HEK293 (cell line): ENCODE measurements around the gene HYLS1.

Experiments used
- CTCF ChIP-seq: fragments of 450-650 bp; formaldehyde crosslinking; IDR thresholded peaks from 2 replicates; pipeline ENCODE4 v1.5.1; 2016; ENCODE audit warnings: missing biosample characterization, missing genetic modification characterization
- KLF8 ChIP-seq: fragments of 450-650 bp; formaldehyde crosslinking; IDR thresholded peaks from 2 replicates; pipeline ENCODE4 v1.5.1; 2016; ENCODE audit warnings: missing biosample characterization, missing genetic modification characterization
- MEIS1 ChIP-seq: sonication (generic); formaldehyde crosslinking; IDR thresholded peaks from 2 replicates; pipeline ENCODE4 v1.8.1; 2022; ENCODE audit warnings: missing genetic modification reagents, mild to moderate bottlenecking, borderline replicate concordance
- PRDM1 ChIP-seq: fragments of 450-650 bp; formaldehyde crosslinking; IDR thresholded peaks from 2 replicates; pipeline ENCODE4; 2016; ENCODE audit warnings: missing biosample characterization, missing genetic modification characterization
- SALL2 ChIP-seq: fragments of 450-650 bp; formaldehyde crosslinking; IDR thresholded peaks from 2 replicates; pipeline ENCODE4 v1.5.0; 2017; ENCODE audit warnings: missing biosample characterization, mild to moderate bottlenecking, missing genetic modification characterization, borderline replicate concordance
- SP2 ChIP-seq: fragments of 450-650 bp; formaldehyde crosslinking; IDR thresholded peaks from 2 replicates; pipeline ENCODE4 v1.5.1; 2016; ENCODE audit warnings: missing biosample characterization, missing genetic modification characterization
- SP3 ChIP-seq: fragments of 450-650 bp; formaldehyde crosslinking; IDR thresholded peaks from 2 replicates; pipeline ENCODE4 v1.5.1; 2016; ENCODE audit warnings: missing biosample characterization, missing genetic modification characterization
- ZBTB20 ChIP-seq: fragments of 450-650 bp; formaldehyde crosslinking; IDR thresholded peaks from 2 replicates; pipeline ENCODE4 v1.5.1; 2016; ENCODE audit warnings: missing biosample characterization, missing genetic modification characterization
- ZBTB21 ChIP-seq: fragments of 450-650 bp; formaldehyde crosslinking; IDR thresholded peaks from 2 replicates; pipeline ENCODE4 v1.5.1; 2017; ENCODE audit warnings: missing biosample characterization, missing genetic modification characterization
- ZEB2 ChIP-seq: fragments of 450-650 bp; formaldehyde crosslinking; IDR thresholded peaks from 2 replicates; pipeline ENCODE4 v1.5.1; 2016; ENCODE audit warnings: missing biosample characterization, missing genetic modification characterization
- ZFP41 ChIP-seq: fragments of 450-650 bp; formaldehyde crosslinking; IDR thresholded peaks from 2 replicates; pipeline ENCODE4 v1.5.1; 2016; ENCODE audit warnings: missing biosample characterization, missing genetic modification characterization, borderline replicate concordance
- ZIC2 ChIP-seq: fragments of 450-650 bp; formaldehyde crosslinking; IDR thresholded peaks from 2 replicates; pipeline ENCODE4 v1.5.1; 2016; ENCODE audit warnings: missing biosample characterization, missing genetic modification characterization
- ZNF112 ChIP-seq: fragments of 450-650 bp; formaldehyde crosslinking; IDR thresholded peaks from 2 replicates; pipeline ENCODE4 v1.5.0; 2017; ENCODE audit warnings: missing biosample characterization, missing genetic modification characterization
- ZNF174 ChIP-seq: fragments of 450-650 bp; formaldehyde crosslinking; IDR thresholded peaks from 2 replicates; pipeline ENCODE4 v1.5.0; 2017; ENCODE audit warnings: missing biosample characterization, mild to moderate bottlenecking, missing genetic modification characterization
- ZNF2 ChIP-seq: fragments of 450-650 bp; formaldehyde crosslinking; IDR thresholded peaks from 2 replicates; pipeline ENCODE4 v1.5.1; 2016; ENCODE audit warnings: missing biosample characterization, missing genetic modification characterization
- ZNF24 ChIP-seq: fragments of 450-650 bp; formaldehyde crosslinking; IDR thresholded peaks from 2 replicates; pipeline ENCODE4 v1.5.1; 2016; ENCODE audit warnings: missing biosample characterization, missing genetic modification characterization
- ZNF274 ChIP-seq, 2 experiments: fragments of 200-500 bp in 1 of 2; fragments of 450-650 bp in 1 of 2; sonication (Bioruptor generic) in 1 of 2; formaldehyde crosslinking in 1 of 2; IDR thresholded peaks; 2 replicates each; pipeline versions ENCODE4 v1.5.1 to v1.6.1; 2014 to 2016; ENCODE audit warnings: borderline replicate concordance in 1 of 2, inconsistent platforms in 1 of 2, low read length in 1 of 2, missing biosample characterization in 1 of 2, missing genetic modification characterization in 1 of 2
- ZNF311 ChIP-seq: fragments of 450-650 bp; formaldehyde crosslinking; IDR thresholded peaks from 2 replicates; pipeline ENCODE4 v1.5.1; 2017; ENCODE audit warnings: missing biosample characterization, missing genetic modification characterization, borderline replicate concordance
- ZNF501 ChIP-seq: fragments of 450-650 bp; formaldehyde crosslinking; IDR thresholded peaks from 2 replicates; pipeline ENCODE4 v1.5.1; 2016; ENCODE audit warnings: missing biosample characterization, missing genetic modification characterization
- ZNF558 ChIP-seq: fragments of 450-650 bp; formaldehyde crosslinking; IDR thresholded peaks from 2 replicates; pipeline ENCODE4 v1.5.1; 2016; ENCODE audit warnings: missing biosample characterization, missing genetic modification characterization
- ZNF600 ChIP-seq: fragments of 450-650 bp; formaldehyde crosslinking; IDR thresholded peaks from 2 replicates; pipeline ENCODE4 v1.5.1; 2016; ENCODE audit warnings: missing biosample characterization, missing genetic modification characterization
- ZNF692 ChIP-seq: fragments of 450-650 bp; formaldehyde crosslinking; IDR thresholded peaks from 2 replicates; pipeline ENCODE4 v1.5.1; 2016; ENCODE audit warnings: missing biosample characterization, missing genetic modification characterization
- ZNF777 ChIP-seq: fragments of 450-650 bp; formaldehyde crosslinking; IDR thresholded peaks from 2 replicates; pipeline ENCODE4 v1.5.1; 2017; ENCODE audit warnings: missing biosample characterization, missing genetic modification characterization, borderline replicate concordance
- ZNF791 ChIP-seq: fragments of 450-650 bp; formaldehyde crosslinking; IDR thresholded peaks from 2 replicates; pipeline ENCODE4 v1.5.1; 2016; ENCODE audit warnings: missing biosample characterization, missing genetic modification characterization
- ZNF843 ChIP-seq: fragments of 450-650 bp; formaldehyde crosslinking; IDR thresholded peaks from 2 replicates; pipeline ENCODE4 v1.5.1; 2016; ENCODE audit warnings: missing biosample characterization, missing genetic modification characterization
- ZSCAN30 ChIP-seq: fragments of 450-650 bp; IDR thresholded peaks from 2 replicates; pipeline ENCODE4 v1.5.1; 2018; ENCODE audit warnings: missing biosample characterization, mild to moderate bottlenecking, missing genetic modification characterization, moderate library complexity
- ZXDB ChIP-seq: fragments of 450-650 bp; formaldehyde crosslinking; IDR thresholded peaks from 2 replicates; pipeline ENCODE4 v1.5.1; 2016; ENCODE audit warnings: missing biosample characterization, missing genetic modification characterization
- TF ChIP-seq, protein P1 (sequence below): fragments of 450-650 bp; formaldehyde crosslinking; conservative IDR thresholded peaks from 2 replicates; pipeline ENCODE4 v1.5.1; 2016; ENCODE audit warnings: low read depth, missing biosample characterization, missing genetic modification characterization
- TF ChIP-seq, protein P2 (sequence below): fragments of 450-650 bp; formaldehyde crosslinking; IDR thresholded peaks from 2 replicates; pipeline ENCODE4 v1.5.1; 2016; ENCODE audit warnings: missing biosample characterization, missing genetic modification characterization

HYLS1 gene

DNA sequence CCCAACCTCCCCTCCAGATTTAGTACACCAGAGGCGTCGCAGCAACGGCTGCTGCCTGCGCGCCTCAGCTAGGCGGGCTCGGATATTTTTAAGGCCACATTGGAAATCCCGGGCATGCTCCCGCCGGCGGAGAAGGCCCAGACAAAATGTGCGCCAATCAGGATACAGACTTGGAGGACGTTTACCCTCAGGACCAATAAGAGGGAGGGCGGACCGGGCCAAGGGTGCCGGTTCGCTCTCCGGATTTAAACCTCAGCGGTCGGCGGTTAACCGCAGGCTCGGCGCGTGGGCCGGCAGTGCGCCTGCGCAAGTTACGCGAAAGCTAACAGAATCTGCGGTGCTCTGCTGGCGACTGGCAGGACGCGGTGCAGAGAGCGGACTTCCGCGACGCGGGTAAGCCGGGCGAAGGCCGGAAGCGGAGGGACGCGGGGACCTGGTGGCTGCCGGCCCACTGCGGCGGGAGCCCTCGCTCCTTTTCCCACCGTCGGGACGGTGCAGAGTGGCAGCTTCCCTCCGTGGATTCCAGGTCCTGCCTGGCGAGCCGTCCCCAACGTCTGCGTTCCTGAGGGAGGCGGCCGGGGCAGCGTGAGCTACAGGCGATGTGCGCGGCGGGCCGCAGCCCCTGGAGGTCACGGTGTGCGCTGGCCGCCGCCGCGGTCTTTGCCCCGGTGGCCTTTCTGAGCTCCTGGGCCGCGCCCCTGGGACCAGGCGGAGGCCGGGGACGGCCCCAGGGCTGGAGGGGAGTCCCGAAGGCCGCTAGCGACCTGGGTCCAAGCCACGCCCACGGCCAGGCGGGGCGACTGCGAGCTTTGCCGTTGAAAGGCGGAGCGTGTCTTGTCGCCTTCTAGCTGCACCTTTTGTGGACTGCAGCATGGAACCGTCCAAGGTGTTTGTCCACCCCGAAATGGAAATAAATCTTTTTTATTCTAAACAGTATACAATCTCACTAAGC lies at the start of gene HYLS1 (continued):
- TF ChIP-seq, protein P1, sequence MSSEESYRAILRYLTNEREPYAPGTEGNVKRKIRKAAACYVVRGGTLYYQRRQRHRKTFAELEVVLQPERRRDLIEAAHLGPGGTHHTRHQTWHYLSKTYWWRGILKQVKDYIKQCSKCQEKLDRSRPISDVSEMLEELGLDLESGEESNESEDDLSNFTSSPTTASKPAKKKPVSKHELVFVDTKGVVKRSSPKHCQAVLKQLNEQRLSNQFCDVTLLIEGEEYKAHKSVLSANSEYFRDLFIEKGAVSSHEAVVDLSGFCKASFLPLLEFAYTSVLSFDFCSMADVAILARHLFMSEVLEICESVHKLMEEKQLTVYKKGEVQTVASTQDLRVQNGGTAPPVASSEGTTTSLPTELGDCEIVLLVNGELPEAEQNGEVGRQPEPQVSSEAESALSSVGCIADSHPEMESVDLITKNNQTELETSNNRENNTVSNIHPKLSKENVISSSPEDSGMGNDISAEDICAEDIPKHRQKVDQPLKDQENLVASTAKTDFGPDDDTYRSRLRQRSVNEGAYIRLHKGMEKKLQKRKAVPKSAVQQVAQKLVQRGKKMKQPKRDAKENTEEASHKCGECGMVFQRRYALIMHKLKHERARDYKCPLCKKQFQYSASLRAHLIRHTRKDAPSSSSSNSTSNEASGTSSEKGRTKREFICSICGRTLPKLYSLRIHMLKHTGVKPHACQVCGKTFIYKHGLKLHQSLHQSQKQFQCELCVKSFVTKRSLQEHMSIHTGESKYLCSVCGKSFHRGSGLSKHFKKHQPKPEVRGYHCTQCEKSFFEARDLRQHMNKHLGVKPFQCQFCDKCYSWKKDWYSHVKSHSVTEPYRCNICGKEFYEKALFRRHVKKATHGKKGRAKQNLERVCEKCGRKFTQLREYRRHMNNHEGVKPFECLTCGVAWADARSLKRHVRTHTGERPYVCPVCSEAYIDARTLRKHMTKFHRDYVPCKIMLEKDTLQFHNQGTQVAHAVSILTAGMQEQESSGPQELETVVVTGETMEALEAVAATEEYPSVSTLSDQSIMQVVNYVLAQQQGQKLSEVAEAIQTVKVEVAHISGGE (tag by site-specific recombination) = peak; percentile 81
- TF ChIP-seq, protein P2, sequence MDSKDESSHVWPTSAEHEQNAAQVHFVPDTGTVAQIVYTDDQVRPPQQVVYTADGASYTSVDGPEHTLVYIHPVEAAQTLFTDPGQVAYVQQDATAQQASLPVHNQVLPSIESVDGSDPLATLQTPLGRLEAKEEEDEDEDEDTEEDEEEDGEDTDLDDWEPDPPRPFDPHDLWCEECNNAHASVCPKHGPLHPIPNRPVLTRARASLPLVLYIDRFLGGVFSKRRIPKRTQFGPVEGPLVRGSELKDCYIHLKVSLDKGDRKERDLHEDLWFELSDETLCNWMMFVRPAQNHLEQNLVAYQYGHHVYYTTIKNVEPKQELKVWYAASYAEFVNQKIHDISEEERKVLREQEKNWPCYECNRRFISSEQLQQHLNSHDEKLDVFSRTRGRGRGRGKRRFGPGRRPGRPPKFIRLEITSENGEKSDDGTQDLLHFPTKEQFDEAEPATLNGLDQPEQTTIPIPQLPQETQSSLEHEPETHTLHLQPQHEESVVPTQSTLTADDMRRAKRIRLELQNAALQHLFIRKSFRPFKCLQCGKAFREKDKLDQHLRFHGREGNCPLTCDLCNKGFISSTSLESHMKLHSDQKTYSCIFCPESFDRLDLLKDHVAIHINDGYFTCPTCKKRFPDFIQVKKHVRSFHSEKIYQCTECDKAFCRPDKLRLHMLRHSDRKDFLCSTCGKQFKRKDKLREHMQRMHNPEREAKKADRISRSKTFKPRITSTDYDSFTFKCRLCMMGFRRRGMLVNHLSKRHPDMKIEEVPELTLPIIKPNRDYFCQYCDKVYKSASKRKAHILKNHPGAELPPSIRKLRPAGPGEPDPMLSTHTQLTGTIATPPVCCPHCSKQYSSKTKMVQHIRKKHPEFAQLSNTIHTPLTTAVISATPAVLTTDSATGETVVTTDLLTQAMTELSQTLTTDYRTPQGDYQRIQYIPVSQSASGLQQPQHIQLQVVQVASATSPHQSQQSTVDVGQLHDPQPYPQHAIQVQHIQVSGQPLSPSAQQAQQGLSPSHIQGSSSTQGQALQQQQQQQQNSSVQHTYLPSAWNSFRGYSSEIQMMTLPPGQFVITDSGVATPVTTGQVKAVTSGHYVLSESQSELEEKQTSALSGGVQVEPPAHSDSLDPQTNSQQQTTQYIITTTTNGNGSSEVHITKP (tag by site-specific recombination) = peak; percentile 88
- TF ChIP-seq ZNF311 (tag by site-specific recombination) = no peak
- no peak for TF ChIP-seq ZBTB21 (tag by site-specific recombination)
- TF ChIP-seq CTCF = peak; percentile 42
- no peak for TF ChIP-seq ZFP41 (tag by site-specific recombination)
- TF ChIP-seq ZNF174 (tag by site-specific recombination) = no peak
- TF ChIP-seq ZNF274 (IDR thresholded peaks at IDR 0.05; ENCODE audit: low read length) = no peak
- no peak for TF ChIP-seq ZNF274 (tag by site-specific recombination; IDR thresholded peaks at IDR 0.05; ENCODE audit: borderline replicate concordance)
- TF ChIP-seq MEIS1 = 0 out of 2 replicates have a peak, but pooled peaks have one; percentile 37
- TF ChIP-seq ZNF2 (tag by site-specific recombination) = peak; percentile 57; the same call in 1 of the 2 replicates
- TF ChIP-seq ZNF112 (tag by site-specific recombination) = no peak
- peak; percentile 62 for TF ChIP-seq SP3 (tag by site-specific recombination)
- peak; percentile 70 for TF ChIP-seq SP2
- peak; percentile 94 for TF ChIP-seq ZNF501 (tag by site-specific recombination)
- TF ChIP-seq ZNF24 (tag by site-specific recombination) = no peak
- no peak for TF ChIP-seq ZNF558 (tag by site-specific recombination)
- no peak for TF ChIP-seq ZNF791 (tag by site-specific recombination)
- peak; percentile 60 for TF ChIP-seq ZSCAN30 (tag by site-specific recombination)
- peak; percentile 54; the same call in 1 of the 2 replicates for TF ChIP-seq ZEB2 (tag by site-specific recombination)
- peak; percentile 41; the same call in 1 of the 2 replicates for TF ChIP-seq KLF8 (tag by site-specific recombination)
- TF ChIP-seq ZNF600 (tag by site-specific recombination) = peak; percentile 95
- TF ChIP-seq ZXDB = peak; percentile 88
- TF ChIP-seq PRDM1 (tag by site-specific recombination) = no peak
- TF ChIP-seq ZNF692 (tag by site-specific recombination) = peak; percentile 58
- TF ChIP-seq ZIC2 = peak; percentile 14; the same call in 1 of the 2 replicates
- no peak for TF ChIP-seq SALL2 (tag by site-specific recombination)
- TF ChIP-seq ZNF777 (tag by site-specific recombination) = peak; percentile 92
- peak; percentile 24; the same call in 1 of the 2 replicates for TF ChIP-seq ZNF843 (tag by site-specific recombination)
- peak; percentile 23; the same call in 1 of the 2 replicates for TF ChIP-seq ZBTB20 (tag by site-specific recombination)
